Peyer's patch (tissue), 4 donors: ENCODE results near the gene ARPIN. TPM values are rescaled to one million over a fixed set of nuclear protein-coding genes. Genes with fewer than 3 reads are reported as not detected.
A peak's percentile ranks its signal among the peaks of the same experiment; 100 is the strongest.

ENCODE experiments used
- DNase-seq, 3 donors: peaks; one replicate each; pipeline ENCODE4 v3.0.0-alpha.2; 2017 to 2019
- H3K27ac ChIP-seq, 4 donors: fragments of 200-600 bp; sonication (generic); one replicate each; pipeline ENCODE4 v1.5.1; 2016 to 2019
- H3K27me3 ChIP-seq, 2 donors: fragments of 200-600 bp; sonication (generic); one replicate each; pipeline ENCODE4 v1.5.1; 2019
- H3K36me3 ChIP-seq, 3 donors: fragments of 200-600 bp; sonication (generic); one replicate each; pipeline ENCODE4 v1.5.1; 2016 to 2019
- H3K4me1 ChIP-seq, 4 donors: fragments of 200-600 bp; sonication (generic); one replicate each; pipeline ENCODE4 v1.5.1; 2016 to 2019
- H3K4me3 ChIP-seq, 4 donors: fragments of 200-600 bp; sonication (generic); 1 replicate in 3 of 4; 2 replicates in 1 of 4; pipeline ENCODE4 v1.5.1; 2016 to 2019; ENCODE audit warnings: mild to moderate bottlenecking in 1 of 4
- H3K9me3 ChIP-seq, 4 donors: fragments of 200-600 bp; sonication (generic); one replicate each; pipeline ENCODE4 v1.5.1; 2016 to 2019; ENCODE audit warnings: mild to moderate bottlenecking in 1 of 4
- CTCF ChIP-seq, 6 experiments: fragments of 450-650 bp in 4 of 6; fragments of 200-600 bp in 2 of 6; sonication (generic) in 1 of 6; IDR thresholded peaks; one replicate each; pipeline ENCODE4 v1.5.1; 2017 to 2019; ENCODE audit warnings: antibody characterized with exemption in 6 of 6, mild to moderate bottlenecking in 3 of 6, moderate library complexity in 1 of 6
- POLR2A ChIP-seq, 2 donors: fragments of 450-650 bp; IDR thresholded peaks; one replicate each; pipeline ENCODE4 v1.5.1; 2017; ENCODE audit warnings: antibody characterized with exemption in 2 of 2, mild to moderate bottlenecking in 2 of 2, moderate library complexity in 2 of 2
- total RNA-seq, 4 donors: library from RNA; depleted of rRNA; stranded (reverse); fragments of >200 nt; gene quantifications; one replicate each; pipeline ENCODE4 v1.1.0, GENCODE V29; 2016

ARPIN gene
- total RNA-seq, 4 donors from 2014 or later, result 20.6 to 60.4 (median 50.7) TPM

GRCh38 chr15:89907289-89907688 lies 5.5 kb downstream of the ARPIN start:
- Histone ChIP-seq H3K4me3 (no peak overlapping the region), H3K9me3 (no peaks in the 10 kb centered on the region), H3K36me3 (peaks cover 0 to 43% (median 0%) of the 10 kb centered on the region in 3 donors), H3K27ac (no peak overlapping the region), H3K27me3 (no peaks in the 10 kb centered on the region), H3K4me1 (peaks cover 0 to 8% (median under 1%) of the 10 kb centered on the region in 4 donors)
- TF ChIP-seq POLR2A (IDR thresholded peaks at IDR 0.05) (no peak), CTCF (IDR thresholded peaks at IDR 0.05) (no peak)
- DNase-seq, result peak in 1 of 3 donors; percentile 25

- no peaks in the 10 kb centered on the region for H3K27me3 ChIP-seq
- no peak overlapping the region for H3K27ac ChIP-seq
- H3K9me3 ChIP-seq, result no peaks in the 10 kb centered on the region
- H3K36me3 ChIP-seq, result peaks cover 0 to 54% (median 0%) of the 10 kb centered on the region in 3 donors
- DNase-seq, result peak in 1 of 3 donors; percentile 22
- no peak overlapping the region for H3K4me3 ChIP-seq
- no peak for TF ChIP-seq CTCF (IDR thresholded peaks at IDR 0.05)
- TF ChIP-seq POLR2A (IDR thresholded peaks at IDR 0.05), result no peak
- no peaks in the 10 kb centered on the region for H3K4me1 ChIP-seq
These were observed 6.8 kb downstream of the ARPIN start for GRCh38 chr15:89905846-89906378.

- Histone ChIP-seq H3K4me3 (no peak overlapping the region), H3K4me1 (peaks cover 0 to 5% (median 0%) of the 10 kb centered on the region in 4 donors), H3K9me3 (no peaks in the 10 kb centered on the region), H3K36me3 (peaks cover 0 to 56% (median 0%) of the 10 kb centered on the region in 3 donors), H3K27ac (no peak overlapping the region), H3K27me3 (no peaks in the 10 kb centered on the region)
- TF ChIP-seq CTCF (IDR thresholded peaks at IDR 0.05) (no peak), POLR2A (IDR thresholded peaks at IDR 0.05) (no peak)
- DNase-seq, result peak in 1 of 3 donors; percentile 27
These were observed 8.2 kb downstream of the ARPIN start for GRCh38 chr15:89904519-89904918.

GRCh38 chr15:89903858-89904130 lies 9.0 kb downstream of the ARPIN start:
- TF ChIP-seq POLR2A (IDR thresholded peaks at IDR 0.05) (no peak), CTCF (IDR thresholded peaks at IDR 0.05) (no peak)
- H3K9me3 ChIP-seq, result no peaks in the 10 kb centered on the region
- H3K4me1 ChIP-seq, result peaks cover 0 to 13% (median 0%) of the 10 kb centered on the region in 4 donors
- DNase-seq, result peak in 1 of 3 donors; percentile 27
- no peaks in the 10 kb centered on the region for H3K27me3 ChIP-seq
- no peak overlapping the region for H3K27ac ChIP-seq
- peaks cover 0 to 49% (median 0%) of the 10 kb centered on the region in 3 donors for H3K36me3 ChIP-seq
- H3K4me3 ChIP-seq, result no peak overlapping the region

GRCh38 chr15:89903015-89903857 lies 9.5 kb downstream of the ARPIN start:
- Histone ChIP-seq H3K27ac (no peak overlapping the region), H3K36me3 (peaks cover 0 to 48% (median 0%) of the 10 kb centered on the region in 3 donors), H3K4me1 (peaks cover 0 to 16% (median 0%) of the 10 kb centered on the region in 4 donors), H3K9me3 (no peaks in the 10 kb centered on the region), H3K27me3 (no peaks in the 10 kb centered on the region), H3K4me3 (no peak overlapping the region)
- no peak for TF ChIP-seq POLR2A (IDR thresholded peaks at IDR 0.05)
- TF ChIP-seq CTCF (IDR thresholded peaks at IDR 0.05), result no peak
- peak in 1 of 3 donors; percentile 36 for DNase-seq
